ENCODE results near the gene MOGAT3. TPM values are rescaled to one million over a fixed set of nuclear protein-coding genes. Genes with fewer than 3 reads are reported as not detected.

The MOGAT3 gene
- total RNA-seq, 1 experiment from 2014 or later = 0.15 TPM

DNA sequence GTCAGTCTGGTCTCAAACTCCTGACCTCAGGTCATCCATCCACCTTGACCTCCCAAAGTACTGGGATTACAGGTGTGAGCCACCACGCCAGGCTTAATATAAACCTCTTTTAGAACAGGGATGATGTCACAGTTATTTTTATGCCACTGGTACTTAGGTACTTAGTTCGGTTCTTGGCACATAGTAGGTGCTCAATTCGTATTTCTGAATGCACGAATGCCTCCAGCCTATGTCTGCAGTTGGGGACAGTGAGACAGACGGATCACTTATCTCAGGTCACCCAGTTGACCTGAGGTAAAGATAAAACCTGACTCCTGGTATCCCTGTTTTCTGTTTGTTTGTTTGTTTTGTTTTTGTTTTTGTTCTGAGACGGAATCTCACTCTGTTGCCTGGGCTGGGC lies 14.6 kb downstream of the MOGAT3 start:
- H3K14ac ChIP-seq (ENCODE audit: insufficient read depth, low read length) = no peak overlapping the region
- TF ChIP-seq, protein P1, sequence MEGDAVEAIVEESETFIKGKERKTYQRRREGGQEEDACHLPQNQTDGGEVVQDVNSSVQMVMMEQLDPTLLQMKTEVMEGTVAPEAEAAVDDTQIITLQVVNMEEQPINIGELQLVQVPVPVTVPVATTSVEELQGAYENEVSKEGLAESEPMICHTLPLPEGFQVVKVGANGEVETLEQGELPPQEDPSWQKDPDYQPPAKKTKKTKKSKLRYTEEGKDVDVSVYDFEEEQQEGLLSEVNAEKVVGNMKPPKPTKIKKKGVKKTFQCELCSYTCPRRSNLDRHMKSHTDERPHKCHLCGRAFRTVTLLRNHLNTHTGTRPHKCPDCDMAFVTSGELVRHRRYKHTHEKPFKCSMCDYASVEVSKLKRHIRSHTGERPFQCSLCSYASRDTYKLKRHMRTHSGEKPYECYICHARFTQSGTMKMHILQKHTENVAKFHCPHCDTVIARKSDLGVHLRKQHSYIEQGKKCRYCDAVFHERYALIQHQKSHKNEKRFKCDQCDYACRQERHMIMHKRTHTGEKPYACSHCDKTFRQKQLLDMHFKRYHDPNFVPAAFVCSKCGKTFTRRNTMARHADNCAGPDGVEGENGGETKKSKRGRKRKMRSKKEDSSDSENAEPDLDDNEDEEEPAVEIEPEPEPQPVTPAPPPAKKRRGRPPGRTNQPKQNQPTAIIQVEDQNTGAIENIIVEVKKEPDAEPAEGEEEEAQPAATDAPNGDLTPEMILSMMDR (conservative IDR thresholded peaks at IDR 0.05) = no peak
- Mint-ChIP-seq H3K27ac (no peak overlapping the region), H3K4me3 (no peak overlapping the region), H3K4me1 (peaks cover 7 to 8% of the 10 kb centered on the region in 2 experiments), H3K36me3 (ENCODE audit: insufficient read depth in 1 of 3, low read depth in 3 of 3) (no peaks in the 10 kb centered on the region), H3K27me3 (ENCODE audit: low read depth) (peaks cover 17% of the 10 kb centered on the region), H3K9me3 (no peaks in the 10 kb centered on the region)
- H3K23me2 ChIP-seq (ENCODE audit: insufficient read length, low read depth, low read length, poor library complexity, severe bottlenecking) = peaks cover 2% of the 10 kb centered on the region
- no peak overlapping the region for H4K91ac ChIP-seq (ENCODE audit: insufficient read length, low read depth, low read length)
- WGBS (ENCODE audit: extremely low coverage, insufficient read length, low lambda C conversion rate) = no CpG with 5 or more reads among the region's 6 CpGs
- no peak overlapping the region for H2BK5ac ChIP-seq (ENCODE audit: insufficient read length, low read length)
- no peak overlapping the region for H2BK12ac ChIP-seq (ENCODE audit: insufficient read length, low read depth, low read length)
- no peak overlapping the region for H2AFZ ChIP-seq (ENCODE audit: low read length)
- H3T11ph ChIP-seq (ENCODE audit: low read length) = no peak overlapping the region
- no peak overlapping the region for H3K56ac ChIP-seq (ENCODE audit: insufficient read length, low read depth, low read length)
- H2BK20ac ChIP-seq (ENCODE audit: low read depth, low read length, poor library complexity, severe bottlenecking) = no peak overlapping the region
- H3K4ac ChIP-seq (ENCODE audit: low read depth, low read length) = no peak overlapping the region
- no peak overlapping the region for H3K23ac ChIP-seq (ENCODE audit: insufficient read length, low read depth, low read length)
- no peak overlapping the region for H3K18ac ChIP-seq (ENCODE audit: insufficient read length, low read depth, low read length)
- no peak overlapping the region for H2AK5ac ChIP-seq (ENCODE audit: insufficient read length, low read length)
- H4K8ac ChIP-seq (replicated peaks; ENCODE audit: insufficient read length, low read depth, low read length) = no peak overlapping the region
- H4K20me1 ChIP-seq (ENCODE audit: control insufficient read depth, insufficient read depth, insufficient read length) = no peaks in the 10 kb centered on the region
- H3K4me2 ChIP-seq (ENCODE audit: insufficient read depth, insufficient read length, low read length) = no peak overlapping the region
- no peaks in the 10 kb centered on the region for H3K27me3 ChIP-seq (ENCODE audit: insufficient read depth, low read length)
- no peaks in the 10 kb centered on the region for H3K79me1 ChIP-seq (ENCODE audit: insufficient read depth, low read depth, low read length, poor library complexity, severe bottlenecking)
- H2BK120ac ChIP-seq (ENCODE audit: low read depth, low read length, poor library complexity, severe bottlenecking) = no peak overlapping the region
- H4K5ac ChIP-seq (ENCODE audit: insufficient read length, low read depth, low read length) = no peak overlapping the region
- no peak overlapping the region for H3K9ac ChIP-seq (ENCODE audit: extremely low read depth, insufficient read length, low read length)
- no peaks in the 10 kb centered on the region; the same call in 1 of the 2 replicates for H3K4me1 ChIP-seq (ENCODE audit: insufficient read depth, low read length)
- no peak overlapping the region for H2BK15ac ChIP-seq (ENCODE audit: low read depth, low read length)
- DNase-seq = no peak
- H3K9me3 ChIP-seq (ENCODE audit: control insufficient read depth, low read depth, low read length) = no peaks in the 10 kb centered on the region
- H3K27ac ChIP-seq (ENCODE audit: insufficient read length, low read depth, low read length) = no peak overlapping the region
- no peaks in the 10 kb centered on the region for H3K79me2 ChIP-seq (ENCODE audit: insufficient read depth, low read length)
